ENCODE measurements around the gene SLC6A5. TPM values are rescaled to one million over a fixed set of nuclear protein-coding genes. Genes with fewer than 3 reads are reported as not detected.
"Not testable (repeated sequence)": the region's sequence is repeated elsewhere in the genome, so short reads cannot be mapped to it uniquely, and the experiment has no call there.

Gene SLC6A5
- total RNA-seq, 6 donors from 2014 or later = not detected

GRCh38 chr11:20559523-20560300 is 39.7 kb upstream of the SLC6A5 start:
- Histone ChIP-seq H3K4me1 (no peaks in the 10 kb centered on the region), H3K36me3 (no peaks in the 10 kb centered on the region), H3K27me3 (no peaks in the 10 kb centered on the region), H3K27ac (no peak overlapping the region), H3K4me3 (no peak overlapping the region), H3K9me3 (no peaks in the 10 kb centered on the region)
- DNase-seq = no peak
- 75 to 80% methylated on average over 4 of the region's 4 CpGs for WGBS, 2 donors
- TF ChIP-seq EP300 (IDR thresholded peaks at IDR 0.05) (no peak), CTCF (IDR thresholded peaks at IDR 0.05) (no peak), POLR2AphosphoS5 (IDR thresholded peaks at IDR 0.05) (no peak), POLR2A (IDR thresholded peaks at IDR 0.05) (no peak)
- no peak for ATAC-seq (ENCODE audit: low FRiP score in 2 of 2)

GRCh38 chr11:20561915-20562314 is 37.5 kb upstream of the SLC6A5 start:
- Histone ChIP-seq H3K9me3 (no peaks in the 10 kb centered on the region), H3K27ac (no peak overlapping the region), H3K36me3 (no peaks in the 10 kb centered on the region), H3K4me3 (no peak overlapping the region), H3K27me3 (no peaks in the 10 kb centered on the region), H3K4me1 (no peaks in the 10 kb centered on the region)
- 45 to 53% methylated on average over 1 of the region's 1 CpG for WGBS, 2 donors
- TF ChIP-seq CTCF (IDR thresholded peaks at IDR 0.05) (no peak), POLR2AphosphoS5 (IDR thresholded peaks at IDR 0.05) (no peak), EP300 (IDR thresholded peaks at IDR 0.05) (no peak), POLR2A (IDR thresholded peaks at IDR 0.05) (no peak)
- no peak for DNase-seq
- no peak for ATAC-seq (ENCODE audit: low FRiP score in 2 of 2)

GRCh38 chr11:20563866-20564265 is 35.5 kb upstream of the SLC6A5 start:
- ATAC-seq (ENCODE audit: low FRiP score in 2 of 2) (no peak), DNase-seq (no peak)
- Histone ChIP-seq H3K4me1 (no peaks in the 10 kb centered on the region), H3K27ac (no peak overlapping the region), H3K9me3 (no peaks in the 10 kb centered on the region), H3K27me3 (no peaks in the 10 kb centered on the region), H3K36me3 (no peaks in the 10 kb centered on the region), H3K4me3 (no peak overlapping the region)
- TF ChIP-seq POLR2AphosphoS5 (IDR thresholded peaks at IDR 0.05) = no peak
- TF ChIP-seq POLR2A (IDR thresholded peaks at IDR 0.05) = no peak
- no peak for TF ChIP-seq CTCF (IDR thresholded peaks at IDR 0.05)
- TF ChIP-seq EP300 (IDR thresholded peaks at IDR 0.05) = no peak

GRCh38 chr11:20564846-20565635 is 34.4 kb upstream of the SLC6A5 start:
- no peak for TF ChIP-seq POLR2A (IDR thresholded peaks at IDR 0.05)
- TF ChIP-seq POLR2AphosphoS5 (IDR thresholded peaks at IDR 0.05) = no peak
- TF ChIP-seq CTCF (IDR thresholded peaks at IDR 0.05) = no peak
- no peak for TF ChIP-seq EP300 (IDR thresholded peaks at IDR 0.05)
- DNase-seq (no peak), ATAC-seq (ENCODE audit: low FRiP score in 2 of 2) (no peak)
- 59 to 86% methylated on average over 1 of the region's 1 CpG for WGBS, 2 donors
- Histone ChIP-seq H3K27ac (no peak overlapping the region), H3K36me3 (no peaks in the 10 kb centered on the region), H3K4me3 (no peak overlapping the region), H3K4me1 (no peaks in the 10 kb centered on the region), H3K9me3 (no peaks in the 10 kb centered on the region), H3K27me3 (no peaks in the 10 kb centered on the region)

- not testable (repeated sequence) for DNase-seq; H3K4me1 ChIP-seq; H3K36me3 ChIP-seq; H3K27ac ChIP-seq; H3K27me3 ChIP-seq; ATAC-seq (ENCODE audit: low FRiP score in 2 of 2); H3K4me3 ChIP-seq; H3K9me3 ChIP-seq
- 54 to 60% methylated on average over 4 of the region's 4 CpGs for WGBS, 2 donors
Measured at GRCh38 chr11:20566115-20566514, 33.3 kb upstream of the SLC6A5 start.
